OCI-LY7 (cell line): ENCODE measurements around the gene FTO.

Experiments used
- EZH2phosphoT487 ChIP-seq: fragments of 200-600 bp; sonication (generic); IDR thresholded peaks from 2 replicates; pipeline ENCODE4 v1.6.1; 2018; ENCODE audit warnings: low read depth, borderline replicate concordance, mild to moderate bottlenecking, mixed run types, antibody characterized with exemption, low read length, moderate library complexity, mixed read lengths
- TF ChIP-seq, protein P1 (sequence below): fragments of 200-600 bp; sonication (generic); conservative IDR thresholded peaks from 2 replicates; pipeline ENCODE4 v1.5.1; 2014; ENCODE audit warnings: mild to moderate bottlenecking, antibody characterized with exemption, low read length, moderate library complexity, mixed read lengths

DNA sequence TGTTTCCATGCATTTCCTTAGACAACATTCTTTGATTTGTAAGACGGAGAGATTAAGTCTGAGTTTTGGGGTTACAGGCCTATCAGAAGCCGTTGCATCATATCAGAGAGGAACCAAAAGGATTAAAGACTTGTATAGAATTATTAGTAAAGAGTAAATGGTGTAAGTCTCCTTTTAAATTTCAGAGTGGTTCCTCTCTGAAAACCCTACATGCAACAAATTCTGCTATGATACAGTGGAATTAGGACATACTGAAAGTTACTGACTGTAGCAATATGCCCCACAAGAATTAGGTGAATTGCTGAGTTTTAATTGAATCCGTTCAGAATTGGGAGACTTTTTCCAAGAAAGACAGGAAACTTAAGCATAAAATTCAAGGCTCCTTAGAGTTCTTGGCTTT lies 221.6 kb downstream of the FTO start:
- TF ChIP-seq, protein P1, sequence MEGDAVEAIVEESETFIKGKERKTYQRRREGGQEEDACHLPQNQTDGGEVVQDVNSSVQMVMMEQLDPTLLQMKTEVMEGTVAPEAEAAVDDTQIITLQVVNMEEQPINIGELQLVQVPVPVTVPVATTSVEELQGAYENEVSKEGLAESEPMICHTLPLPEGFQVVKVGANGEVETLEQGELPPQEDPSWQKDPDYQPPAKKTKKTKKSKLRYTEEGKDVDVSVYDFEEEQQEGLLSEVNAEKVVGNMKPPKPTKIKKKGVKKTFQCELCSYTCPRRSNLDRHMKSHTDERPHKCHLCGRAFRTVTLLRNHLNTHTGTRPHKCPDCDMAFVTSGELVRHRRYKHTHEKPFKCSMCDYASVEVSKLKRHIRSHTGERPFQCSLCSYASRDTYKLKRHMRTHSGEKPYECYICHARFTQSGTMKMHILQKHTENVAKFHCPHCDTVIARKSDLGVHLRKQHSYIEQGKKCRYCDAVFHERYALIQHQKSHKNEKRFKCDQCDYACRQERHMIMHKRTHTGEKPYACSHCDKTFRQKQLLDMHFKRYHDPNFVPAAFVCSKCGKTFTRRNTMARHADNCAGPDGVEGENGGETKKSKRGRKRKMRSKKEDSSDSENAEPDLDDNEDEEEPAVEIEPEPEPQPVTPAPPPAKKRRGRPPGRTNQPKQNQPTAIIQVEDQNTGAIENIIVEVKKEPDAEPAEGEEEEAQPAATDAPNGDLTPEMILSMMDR: no peak
- TF ChIP-seq EZH2phosphoT487: no peak
